Activated T-cell treated with anti-CD3 and anti-CD28 coated beads, Interleukin-2, amount 50 U/mL, for 4 hours (primary cell): ENCODE results near the gene NUP188. TPM values are rescaled to one million over a fixed set of nuclear protein-coding genes. Genes with fewer than 3 reads are reported as not detected.

Experiments used
- ATAC-seq, 2 donors: fragments of 200-7000 bp; cut with Tn5 transposase; one replicate each; pipeline ENCODE4 v1.10.0; 2021
- DNase-seq: peaks from one replicate; pipeline ENCODE4 v3.0.0-alpha.2; 2020
- H3K27me3 Mint-ChIP-seq: one replicate; pipeline ENCODE4 v1.8.0; 2021; ENCODE audit warnings: low read depth, mixed read lengths
- H3K36me3 Mint-ChIP-seq: one replicate; pipeline ENCODE4 v1.8.0; 2022; ENCODE audit warnings: mixed read lengths; ENCODE audit not compliant: insufficient read depth
- H3K4me1 Mint-ChIP-seq: one replicate; pipeline ENCODE4 v1.8.0; 2021; ENCODE audit warnings: low read depth, mixed read lengths
- H3K4me3 Mint-ChIP-seq: one replicate; pipeline ENCODE4 v1.8.0; 2021; ENCODE audit warnings: mild to moderate bottlenecking, moderate library complexity, mixed read lengths
- H3K9me3 Mint-ChIP-seq: one replicate; pipeline ENCODE4 v1.8.0; 2021; ENCODE audit warnings: mixed read lengths
- total RNA-seq, 3 donors: library from RNA; stranded (reverse); gene quantifications; one replicate each; pipeline ENCODE4 v1.2.1, GENCODE V29; 2021

NUP188 gene, protein sequence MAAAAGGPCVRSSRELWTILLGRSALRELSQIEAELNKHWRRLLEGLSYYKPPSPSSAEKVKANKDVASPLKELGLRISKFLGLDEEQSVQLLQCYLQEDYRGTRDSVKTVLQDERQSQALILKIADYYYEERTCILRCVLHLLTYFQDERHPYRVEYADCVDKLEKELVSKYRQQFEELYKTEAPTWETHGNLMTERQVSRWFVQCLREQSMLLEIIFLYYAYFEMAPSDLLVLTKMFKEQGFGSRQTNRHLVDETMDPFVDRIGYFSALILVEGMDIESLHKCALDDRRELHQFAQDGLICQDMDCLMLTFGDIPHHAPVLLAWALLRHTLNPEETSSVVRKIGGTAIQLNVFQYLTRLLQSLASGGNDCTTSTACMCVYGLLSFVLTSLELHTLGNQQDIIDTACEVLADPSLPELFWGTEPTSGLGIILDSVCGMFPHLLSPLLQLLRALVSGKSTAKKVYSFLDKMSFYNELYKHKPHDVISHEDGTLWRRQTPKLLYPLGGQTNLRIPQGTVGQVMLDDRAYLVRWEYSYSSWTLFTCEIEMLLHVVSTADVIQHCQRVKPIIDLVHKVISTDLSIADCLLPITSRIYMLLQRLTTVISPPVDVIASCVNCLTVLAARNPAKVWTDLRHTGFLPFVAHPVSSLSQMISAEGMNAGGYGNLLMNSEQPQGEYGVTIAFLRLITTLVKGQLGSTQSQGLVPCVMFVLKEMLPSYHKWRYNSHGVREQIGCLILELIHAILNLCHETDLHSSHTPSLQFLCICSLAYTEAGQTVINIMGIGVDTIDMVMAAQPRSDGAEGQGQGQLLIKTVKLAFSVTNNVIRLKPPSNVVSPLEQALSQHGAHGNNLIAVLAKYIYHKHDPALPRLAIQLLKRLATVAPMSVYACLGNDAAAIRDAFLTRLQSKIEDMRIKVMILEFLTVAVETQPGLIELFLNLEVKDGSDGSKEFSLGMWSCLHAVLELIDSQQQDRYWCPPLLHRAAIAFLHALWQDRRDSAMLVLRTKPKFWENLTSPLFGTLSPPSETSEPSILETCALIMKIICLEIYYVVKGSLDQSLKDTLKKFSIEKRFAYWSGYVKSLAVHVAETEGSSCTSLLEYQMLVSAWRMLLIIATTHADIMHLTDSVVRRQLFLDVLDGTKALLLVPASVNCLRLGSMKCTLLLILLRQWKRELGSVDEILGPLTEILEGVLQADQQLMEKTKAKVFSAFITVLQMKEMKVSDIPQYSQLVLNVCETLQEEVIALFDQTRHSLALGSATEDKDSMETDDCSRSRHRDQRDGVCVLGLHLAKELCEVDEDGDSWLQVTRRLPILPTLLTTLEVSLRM (N-terminal part only)
- total RNA-seq: 100 to 1,000 TPM; 166 to 183 (median 167) TPM

DNA sequence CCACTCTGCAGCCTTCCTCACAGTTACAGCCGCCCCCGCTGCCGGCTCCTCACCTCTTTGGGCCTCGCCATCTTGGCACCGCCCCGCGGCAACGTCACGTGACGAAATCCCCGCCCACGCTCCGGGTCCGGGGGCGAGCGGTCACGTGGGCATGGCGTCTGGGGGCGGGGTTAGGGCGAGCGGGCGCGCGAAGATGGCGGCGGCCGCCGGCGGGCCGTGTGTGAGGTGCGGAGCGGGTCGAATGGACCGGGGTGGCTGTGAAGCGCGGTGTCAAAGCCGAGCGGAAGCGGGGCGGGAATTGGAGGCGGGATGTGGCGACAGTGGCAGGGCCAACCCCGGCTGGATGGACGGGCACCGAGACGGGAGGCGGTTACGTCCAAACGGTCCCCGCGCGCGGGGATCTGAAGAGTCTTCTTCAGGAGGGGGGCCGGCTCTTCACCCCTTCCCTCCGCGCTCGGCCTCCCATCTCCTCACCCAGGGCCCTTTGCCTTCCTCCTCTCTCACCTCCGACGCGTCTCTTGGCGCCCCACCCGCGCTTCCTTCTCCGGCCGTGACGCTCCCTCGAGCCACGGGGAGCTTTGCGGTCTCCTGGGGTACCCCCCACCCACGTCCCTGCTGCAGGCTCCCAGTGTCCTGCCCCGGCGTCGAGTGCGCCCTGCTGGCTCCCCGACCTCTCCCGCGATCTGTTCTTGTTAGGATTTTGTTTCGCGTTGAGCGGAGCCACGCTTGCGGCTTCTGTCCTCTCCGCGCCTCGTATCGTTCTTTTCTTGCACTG lies at the start of gene NUP188, which contains the start of gene DOLK:
NUP188 (plus strand) TSS at position 173 of the 775 bp plus-strand sequence; CDS start at position 194, 21 bp downstream.
DOLK (minus strand) TSS at position 77 of the 775 bp plus-strand sequence. CDS start 300 bp downstream, outside the sequence.
- DNase-seq (peak; percentile 100), ATAC-seq (peak; percentile 85 to 87)
- peak within 1 kb of the TSS; percentile 90 for H3K4me3 Mint-ChIP-seq

DNA sequence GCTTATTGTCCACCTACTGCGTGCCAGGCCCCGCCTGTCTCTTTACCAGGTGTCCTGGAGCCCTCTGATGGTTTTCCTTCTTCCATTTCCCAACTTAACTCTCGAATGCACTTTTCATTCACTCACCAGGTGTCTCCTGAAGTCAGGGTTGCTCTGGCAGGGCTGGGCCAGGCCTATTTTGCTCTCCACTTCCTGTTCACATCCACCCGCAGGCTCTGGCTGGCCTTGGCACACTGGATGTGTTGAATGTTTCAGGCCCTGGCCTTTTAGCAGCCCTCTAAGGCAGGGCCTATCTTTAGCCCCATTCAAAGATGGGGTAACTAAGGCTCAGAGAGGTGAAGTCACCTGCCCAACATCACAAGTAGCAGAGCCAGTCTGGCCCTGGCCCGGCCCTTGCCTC lies 49.1 kb upstream of the NUP188 start:
- no peak overlapping the region for H3K4me3 Mint-ChIP-seq

More for the DNA sequence above, at the start of gene NUP188, which contains the start of gene DOLK:
- Mint-ChIP-seq H3K4me1 (peaks cover 25% of the 10 kb centered on the region), H3K36me3 (peaks cover 12% of the 10 kb centered on the region), H3K27me3 (no peaks in the 10 kb centered on the region), H3K9me3 (no peaks in the 10 kb centered on the region)

DNA sequence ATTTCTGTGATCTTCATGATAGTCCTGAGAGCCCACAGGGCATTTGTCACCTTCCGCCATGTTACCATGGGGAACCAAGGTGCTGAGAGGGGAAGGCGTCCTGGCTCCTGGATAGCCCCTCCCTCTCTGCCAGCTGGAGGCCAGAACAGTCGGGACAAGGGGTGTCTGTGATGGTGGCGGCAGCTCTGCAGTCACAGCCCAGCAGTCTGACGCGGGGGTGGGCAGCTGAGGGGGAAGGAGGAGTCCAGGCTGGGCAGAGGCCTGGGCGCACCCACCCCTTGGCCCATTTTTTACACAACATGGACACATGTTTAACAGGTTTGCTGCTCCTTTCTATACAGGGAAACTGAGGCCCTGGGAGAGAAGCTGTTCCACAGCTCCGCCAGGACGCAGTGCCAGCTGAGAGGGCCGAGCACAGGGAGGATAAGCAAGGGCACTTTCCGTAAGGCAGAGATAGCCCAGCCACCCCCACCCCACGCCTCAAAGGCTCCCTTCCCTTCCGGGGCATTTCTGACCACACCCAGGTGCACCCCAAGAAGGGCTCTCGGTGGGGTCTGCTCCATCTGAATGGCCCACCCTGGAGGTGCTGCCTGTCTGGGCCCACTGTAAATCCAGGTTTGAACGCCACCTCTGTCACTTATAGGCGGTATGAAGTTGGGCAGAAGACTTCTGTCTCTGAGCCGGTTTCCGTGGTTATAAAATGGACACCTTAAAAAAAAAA lies 48.5 kb upstream of the NUP188 start:
- peaks cover 90% of the 10 kb centered on the region for H3K4me1 Mint-ChIP-seq
- peaks cover 18% of the 10 kb centered on the region for H3K36me3 Mint-ChIP-seq
- DNase-seq: no peak
- no peaks in the 10 kb centered on the region for H3K27me3 Mint-ChIP-seq
- no peak for ATAC-seq
- H3K4me3 Mint-ChIP-seq: peak overlapping the region; percentile 66
- no peaks in the 10 kb centered on the region for H3K9me3 Mint-ChIP-seq

More for the DNA sequence above, 49.1 kb upstream of the NUP188 start:
- Mint-ChIP-seq H3K27me3 (no peaks in the 10 kb centered on the region), H3K9me3 (no peaks in the 10 kb centered on the region), H3K4me1 (peaks cover 87% of the 10 kb centered on the region), H3K36me3 (peaks cover 19% of the 10 kb centered on the region)
- DNase-seq: no peak
- no peak for ATAC-seq

DNA sequence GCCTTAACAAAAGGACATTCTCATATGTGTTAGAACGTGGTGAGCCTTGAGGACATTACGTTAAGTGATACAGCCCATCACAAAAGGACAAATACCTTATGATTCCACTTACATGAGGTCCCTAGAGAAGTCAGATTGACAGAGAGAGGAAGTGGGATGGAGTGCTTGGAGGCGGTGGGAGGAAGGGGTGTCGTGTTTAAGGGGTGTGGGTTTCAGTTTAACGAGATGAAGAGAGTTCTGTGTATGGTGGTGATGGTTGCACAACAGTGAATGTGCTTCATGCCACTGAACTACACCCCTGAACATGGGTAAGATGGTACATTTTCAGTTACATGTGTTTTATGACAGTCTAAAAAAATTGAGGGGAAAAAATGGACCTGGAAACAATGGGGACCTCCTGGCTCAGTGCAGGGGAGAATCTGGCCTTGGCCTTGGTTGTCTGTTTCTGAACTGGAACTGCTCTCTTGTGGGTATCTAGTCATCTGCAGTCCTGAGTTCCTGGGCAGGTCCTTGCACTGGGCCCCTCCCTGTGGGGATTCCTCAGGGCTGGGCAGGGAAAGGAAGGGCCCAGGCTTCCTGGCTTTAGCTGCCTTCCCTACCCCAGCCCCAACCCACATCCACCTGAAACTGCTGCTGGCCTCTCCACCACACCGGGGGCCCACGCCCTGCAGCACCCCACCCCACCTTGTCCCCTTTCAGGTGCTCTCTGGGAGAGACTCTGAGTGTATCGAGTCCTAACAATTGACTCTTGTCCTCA lies 47.8 kb upstream of the NUP188 start:
- peaks cover 88% of the 10 kb centered on the region for H3K4me1 Mint-ChIP-seq
- DNase-seq (no peak), ATAC-seq (peak; percentile 16 to 24)
- peaks cover 17% of the 10 kb centered on the region for H3K36me3 Mint-ChIP-seq
- H3K4me3 Mint-ChIP-seq: peak overlapping the region; percentile 66
- H3K9me3 Mint-ChIP-seq: no peaks in the 10 kb centered on the region
- no peaks in the 10 kb centered on the region for H3K27me3 Mint-ChIP-seq

DNA sequence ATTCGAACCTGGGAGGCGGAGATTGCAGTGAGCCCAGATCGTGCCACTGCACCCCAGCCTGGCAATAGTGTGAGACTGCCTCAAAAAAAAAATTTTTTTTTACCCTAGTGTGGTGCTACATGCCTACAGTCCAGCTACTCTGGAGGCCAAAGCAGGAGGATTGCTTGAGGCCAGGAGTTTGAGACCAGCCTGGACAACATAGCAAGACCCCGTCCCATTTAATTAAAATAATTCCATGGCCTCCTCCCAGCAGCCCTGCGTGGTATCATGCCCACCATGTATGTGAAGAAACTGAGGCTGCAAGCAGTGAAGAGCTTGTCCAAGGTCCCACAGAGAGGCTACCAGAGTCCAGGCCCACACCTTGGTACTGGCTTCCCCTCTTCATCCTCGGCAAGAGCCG lies 46.1 kb upstream of the NUP188 start:
- no peak for ATAC-seq
- peaks cover 10% of the 10 kb centered on the region for H3K36me3 Mint-ChIP-seq
- no peak for DNase-seq
- H3K27me3 Mint-ChIP-seq: no peaks in the 10 kb centered on the region
- peaks cover 76% of the 10 kb centered on the region for H3K4me1 Mint-ChIP-seq
- H3K9me3 Mint-ChIP-seq: no peaks in the 10 kb centered on the region
- H3K4me3 Mint-ChIP-seq: no peak overlapping the region

DNA sequence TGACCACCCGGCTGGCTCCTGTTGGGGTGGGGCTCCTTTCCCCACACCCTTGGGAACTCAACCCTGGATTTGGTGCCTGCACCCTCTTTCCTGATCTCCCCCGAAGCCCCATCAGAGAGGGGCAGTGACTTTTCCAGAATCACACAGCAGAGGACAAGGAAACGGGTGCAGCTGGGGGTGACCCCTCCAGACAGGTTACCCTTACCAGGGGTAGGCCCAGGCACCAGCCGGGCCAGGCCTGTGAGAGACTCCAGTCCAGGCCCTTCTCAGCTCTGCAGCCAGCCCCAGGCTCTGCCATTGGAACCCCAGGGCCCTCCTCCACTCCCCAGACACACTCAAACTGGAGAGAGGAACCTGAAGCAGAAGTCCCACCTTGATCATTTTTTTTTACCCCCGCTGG lies 45.7 kb upstream of the NUP188 start:
- peak in 1 of 2 donors; percentile 0 for ATAC-seq
- Mint-ChIP-seq H3K4me3 (peak overlapping the region; percentile 69), H3K36me3 (peaks cover 8% of the 10 kb centered on the region), H3K9me3 (no peaks in the 10 kb centered on the region), H3K27me3 (no peaks in the 10 kb centered on the region), H3K4me1 (peaks cover 76% of the 10 kb centered on the region)
- DNase-seq: no peak

DNA sequence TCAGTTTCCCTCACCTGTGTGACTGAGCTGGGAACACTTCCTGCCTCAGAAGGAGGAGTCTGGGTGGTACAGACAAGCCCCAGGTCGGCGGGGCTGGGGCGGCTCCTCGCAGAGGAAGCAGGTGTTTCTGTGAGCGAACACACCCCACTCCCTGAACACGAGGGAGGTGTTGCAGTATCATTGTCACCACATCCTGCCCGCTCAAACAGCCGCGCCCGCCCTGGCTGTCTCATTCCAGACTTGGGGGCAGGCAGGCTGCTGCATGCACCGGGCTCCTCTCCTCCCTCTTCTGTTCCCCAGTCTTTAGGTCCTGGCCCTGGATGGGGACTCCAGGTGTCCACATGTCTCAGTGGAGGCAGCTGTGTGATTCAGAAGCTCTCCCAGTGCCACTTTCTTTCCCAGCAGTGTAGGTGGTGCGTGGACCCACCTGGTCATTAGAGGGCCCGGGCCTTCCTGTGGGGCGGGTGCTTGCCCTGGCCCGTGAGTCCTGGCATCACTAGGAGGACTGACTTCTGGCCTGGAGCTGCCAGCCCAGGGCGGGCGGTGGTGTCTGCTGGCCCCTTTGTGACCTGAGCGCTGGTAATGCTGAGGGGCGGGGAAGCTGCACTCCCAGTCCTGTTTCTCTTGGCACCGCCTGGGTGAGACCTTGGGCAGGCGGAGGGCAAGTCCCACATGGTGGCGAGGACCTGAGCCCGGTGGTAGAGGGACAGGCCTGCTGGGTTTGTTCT lies 45.0 kb upstream of the NUP188 start:
- Mint-ChIP-seq H3K27me3 (no peaks in the 10 kb centered on the region), H3K9me3 (no peaks in the 10 kb centered on the region), H3K4me3 (peak overlapping the region; percentile 69), H3K36me3 (peaks cover 9% of the 10 kb centered on the region), H3K4me1 (peaks cover 73% of the 10 kb centered on the region)
- DNase-seq (peak; percentile 83), ATAC-seq (peak; percentile 88 to 92)

DNA sequence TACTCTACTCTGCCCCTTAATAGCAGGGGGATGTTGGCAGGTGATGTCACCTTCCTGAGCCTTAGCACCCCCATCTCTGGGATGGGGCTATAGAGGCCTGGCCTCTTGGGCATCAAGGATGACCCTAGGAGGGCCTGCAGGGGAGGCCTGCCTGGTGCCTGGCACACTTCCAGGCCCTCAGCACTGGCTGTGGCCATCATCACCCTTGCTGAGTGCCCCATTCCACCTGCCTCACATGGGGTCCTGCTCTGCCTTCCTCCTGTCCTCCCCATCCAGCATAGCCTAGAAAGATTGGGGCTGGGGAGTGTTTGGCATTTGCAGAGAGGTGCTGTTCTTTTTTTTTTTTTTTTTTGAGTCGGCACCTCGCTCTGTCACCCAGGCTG lies 44.4 kb upstream of the NUP188 start:
- peak overlapping the region; percentile 69 for H3K4me3 Mint-ChIP-seq
- no peaks in the 10 kb centered on the region for H3K27me3 Mint-ChIP-seq
- peaks cover 14% of the 10 kb centered on the region for H3K36me3 Mint-ChIP-seq
- ATAC-seq: peak in 1 of 2 donors; percentile 3
- peaks cover 70% of the 10 kb centered on the region for H3K4me1 Mint-ChIP-seq
- no peak for DNase-seq
- no peaks in the 10 kb centered on the region for H3K9me3 Mint-ChIP-seq

DNA sequence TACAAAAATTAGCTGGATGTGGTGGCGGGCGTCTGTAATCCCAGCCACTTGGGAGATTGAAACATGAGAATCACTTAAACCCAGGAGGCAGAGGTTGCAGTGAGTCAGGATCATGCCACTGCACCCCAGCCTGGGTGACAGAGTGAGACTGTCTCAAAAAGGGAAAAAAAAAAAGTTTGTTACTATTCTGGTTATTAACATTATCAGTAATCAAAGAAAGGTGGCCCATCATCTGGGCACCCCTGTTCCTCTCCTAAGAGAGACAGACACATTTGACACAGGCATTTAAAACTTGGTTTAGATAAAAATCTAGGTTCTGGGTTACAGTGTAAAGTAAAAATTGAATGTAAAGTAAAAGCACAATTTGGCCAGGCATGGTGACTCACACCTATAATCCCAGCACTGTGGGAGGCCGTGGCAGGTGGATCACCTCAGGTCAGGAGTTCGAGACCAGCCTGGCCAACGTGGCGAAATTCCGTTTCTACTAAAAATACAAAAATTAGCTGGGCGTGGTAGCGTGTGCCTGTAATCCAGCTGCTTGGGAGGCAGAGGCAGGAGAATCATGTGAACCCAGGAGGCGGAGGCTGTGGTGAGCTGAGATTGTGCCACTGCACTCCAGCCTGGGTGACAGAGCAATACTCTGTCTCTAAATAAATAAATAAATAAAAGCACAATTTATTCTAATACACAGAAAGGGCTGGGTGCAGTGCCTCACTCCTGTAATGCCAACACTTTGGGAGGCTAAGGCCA lies 43.5 kb upstream of the NUP188 start:
- Mint-ChIP-seq H3K27me3 (no peaks in the 10 kb centered on the region), H3K4me1 (peaks cover 63% of the 10 kb centered on the region), H3K4me3 (no peak overlapping the region), H3K9me3 (no peaks in the 10 kb centered on the region), H3K36me3 (peaks cover 20% of the 10 kb centered on the region)
- no peak for DNase-seq
- no peak for ATAC-seq

DNA sequence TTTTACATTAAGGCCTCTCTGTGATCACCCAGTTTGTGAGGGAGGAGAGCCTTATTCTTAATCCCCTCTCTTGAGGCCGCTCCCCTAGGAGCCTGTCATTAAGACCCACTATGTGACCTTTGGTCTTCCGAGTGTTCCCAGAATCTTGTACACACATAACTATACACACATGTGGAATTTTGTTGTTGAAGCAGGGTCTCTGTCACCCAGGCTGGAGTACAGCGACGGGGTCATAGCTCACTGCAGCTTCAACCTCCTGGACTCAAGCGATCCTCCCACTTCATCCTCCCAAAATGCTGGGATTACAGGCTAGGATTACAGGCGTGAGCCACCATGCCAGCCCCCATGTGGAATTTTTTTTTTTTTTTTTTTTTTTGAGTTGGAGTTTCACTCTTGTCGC lies 41.5 kb upstream of the NUP188 start:
- Mint-ChIP-seq H3K36me3 (peaks cover 22% of the 10 kb centered on the region), H3K9me3 (no peaks in the 10 kb centered on the region), H3K4me1 (peaks cover 49% of the 10 kb centered on the region), H3K4me3 (no peak overlapping the region), H3K27me3 (no peaks in the 10 kb centered on the region)
- DNase-seq (no peak), ATAC-seq (no peak)

DNA sequence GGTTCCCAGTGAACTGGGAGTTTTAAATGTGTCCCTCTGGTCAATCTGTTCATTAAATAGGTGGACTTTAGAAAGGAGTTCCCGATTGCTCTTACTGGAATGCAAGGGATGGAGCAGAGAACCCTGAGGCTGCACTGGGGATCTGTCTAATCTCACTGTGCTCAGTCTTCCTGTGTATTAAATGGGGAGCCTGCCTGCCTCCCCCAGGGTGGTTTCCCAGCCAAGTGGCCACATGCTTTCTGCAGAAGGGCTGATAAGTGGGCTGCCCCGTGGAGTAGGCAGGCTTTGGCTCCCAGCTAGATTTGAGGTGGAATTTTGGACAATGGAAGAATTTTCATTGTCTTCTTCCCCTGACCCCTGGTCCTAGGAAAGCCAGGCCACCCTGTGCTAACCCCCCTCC lies 40.8 kb upstream of the NUP188 start:
- Mint-ChIP-seq H3K4me3 (no peak overlapping the region), H3K27me3 (no peaks in the 10 kb centered on the region), H3K9me3 (no peaks in the 10 kb centered on the region), H3K4me1 (peaks cover 49% of the 10 kb centered on the region), H3K36me3 (peaks cover 22% of the 10 kb centered on the region)
- DNase-seq: no peak
- ATAC-seq: no peak
